MCF 10A (cell line): ENCODE data around the gene KCNJ14. TPM values are rescaled to one million over a fixed set of nuclear protein-coding genes. Genes with fewer than 3 reads are reported as not detected.

Experiments
- BruUV-seq: library from RNA; stranded (reverse); fragments of 400-500 nt; replicated peaks from 2 replicates; lab custom pipeline; 2021; lab: Mats Ljungman, UMichigan
- CTCF ChIA-PET: fragments of 300-600 bp; sonication (Branson Sonifier 250); formaldehyde crosslinking; extraction: SDS; loops from one replicate; lab custom pipeline; 2021; ENCODE audit warnings: antibody characterized with exemption, inconsistent platforms; lab: Yijun Ruan, JAX
- POLR2A ChIA-PET: fragments of 300-600, 350-650 bp; sonication (Branson Sonifier 250); formaldehyde crosslinking; extraction: SDS; loops from one replicate; lab custom pipeline; 2020; ENCODE audit warnings: antibody characterized with exemption, inconsistent platforms; lab: Yijun Ruan, JAX
- DNase-seq: peaks from one replicate; pipeline ENCODE4 v3.0.0-alpha.2; 2018; ENCODE audit not compliant: unreplicated experiment
- H3K27ac Mint-ChIP-seq: one replicate; pipeline ENCODE4 v1.8.0; 2022; ENCODE audit warnings: mild to moderate bottlenecking, low read depth, mixed read lengths; ENCODE audit not compliant: unreplicated experiment
- H3K27me3 Mint-ChIP-seq: one replicate; pipeline ENCODE4 v1.8.0; 2022; ENCODE audit warnings: mixed read lengths; ENCODE audit not compliant: insufficient read depth, unreplicated experiment
- H3K36me3 Mint-ChIP-seq: one replicate; pipeline ENCODE4 v1.8.0; 2022; ENCODE audit warnings: mild to moderate bottlenecking, moderate library complexity, mixed read lengths; ENCODE audit not compliant: insufficient read depth, unreplicated experiment
- H3K4me1 Mint-ChIP-seq: one replicate; pipeline ENCODE4 v1.8.0; 2022; ENCODE audit warnings: mixed read lengths; ENCODE audit not compliant: insufficient read depth, unreplicated experiment
- H3K4me3 Mint-ChIP-seq: one replicate; pipeline ENCODE4 v1.8.0; 2022; ENCODE audit warnings: mild to moderate bottlenecking, moderate library complexity, mixed read lengths; ENCODE audit not compliant: unreplicated experiment
- H3K9me3 Mint-ChIP-seq: one replicate; pipeline ENCODE4 v1.8.0; 2022; ENCODE audit warnings: mixed read lengths; ENCODE audit not compliant: unreplicated experiment
- intact Hi-C: fragments of 100-400 bp; cut with micrococcal nuclease; formaldehyde crosslinking; loops from 2 replicates; pipeline ENCODE4 v1.14.1; 2022
- total RNA-seq: library from RNA; stranded (reverse); gene quantifications from 2 replicates; pipeline ENCODE4 v1.2.3, GENCODE V29; 2022
- TF ChIP-seq, protein P1 (sequence below): fragments of 200-600 bp; IDR thresholded peaks from one replicate; pipeline ENCODE4 v1.8.0; 2022; ENCODE audit warnings: antibody characterized with exemption, mild to moderate bottlenecking; ENCODE audit not compliant: unreplicated experiment

The KCNJ14 gene
- total RNA-seq, 1 experiment from 2014 or later, result 1.6 TPM

DNA sequence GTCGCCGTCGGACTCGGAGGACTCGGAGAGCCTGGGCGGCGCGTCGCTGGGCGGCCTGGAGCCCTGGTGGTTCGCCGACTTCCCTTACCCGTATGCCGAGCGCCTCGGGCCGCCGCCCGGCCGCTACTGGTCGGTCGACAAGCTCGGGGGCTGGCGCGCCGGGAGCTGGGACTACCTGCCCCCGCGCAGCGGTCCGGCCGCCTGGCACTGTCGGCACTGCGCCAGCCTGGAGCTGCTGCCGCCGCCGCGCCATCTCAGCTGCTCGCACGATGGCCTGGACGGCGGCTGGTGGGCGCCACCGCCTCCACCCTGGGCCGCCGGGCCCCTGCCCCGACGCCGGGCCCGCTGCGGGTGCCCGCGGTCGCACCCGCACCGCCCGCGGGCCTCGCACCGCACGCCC lies 12.1 kb upstream of the KCNJ14 start:
- H3K36me3 Mint-ChIP-seq, result peaks cover 28% of the 10 kb centered on the region
- intact Hi-C loops, result no loop called here
- BruUV-seq, result no TSS peak
- no peak overlapping the region for H3K4me3 Mint-ChIP-seq
- TF ChIP-seq, protein P1, sequence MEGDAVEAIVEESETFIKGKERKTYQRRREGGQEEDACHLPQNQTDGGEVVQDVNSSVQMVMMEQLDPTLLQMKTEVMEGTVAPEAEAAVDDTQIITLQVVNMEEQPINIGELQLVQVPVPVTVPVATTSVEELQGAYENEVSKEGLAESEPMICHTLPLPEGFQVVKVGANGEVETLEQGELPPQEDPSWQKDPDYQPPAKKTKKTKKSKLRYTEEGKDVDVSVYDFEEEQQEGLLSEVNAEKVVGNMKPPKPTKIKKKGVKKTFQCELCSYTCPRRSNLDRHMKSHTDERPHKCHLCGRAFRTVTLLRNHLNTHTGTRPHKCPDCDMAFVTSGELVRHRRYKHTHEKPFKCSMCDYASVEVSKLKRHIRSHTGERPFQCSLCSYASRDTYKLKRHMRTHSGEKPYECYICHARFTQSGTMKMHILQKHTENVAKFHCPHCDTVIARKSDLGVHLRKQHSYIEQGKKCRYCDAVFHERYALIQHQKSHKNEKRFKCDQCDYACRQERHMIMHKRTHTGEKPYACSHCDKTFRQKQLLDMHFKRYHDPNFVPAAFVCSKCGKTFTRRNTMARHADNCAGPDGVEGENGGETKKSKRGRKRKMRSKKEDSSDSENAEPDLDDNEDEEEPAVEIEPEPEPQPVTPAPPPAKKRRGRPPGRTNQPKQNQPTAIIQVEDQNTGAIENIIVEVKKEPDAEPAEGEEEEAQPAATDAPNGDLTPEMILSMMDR, result no peak
- H3K9me3 Mint-ChIP-seq, result no peaks in the 10 kb centered on the region
- no peak overlapping the region for H3K27ac Mint-ChIP-seq
- no peaks in the 10 kb centered on the region for H3K27me3 Mint-ChIP-seq
- DNase-seq, result no peak
- ChIA-PET CTCF (interaction anchor here (1.0 kb wide), 1 partner anchor 52 kb away, joined by 3 read pairs; the partner anchor contains the start of gene KDELR1), POLR2A (no interaction called here)
- H3K4me1 Mint-ChIP-seq, result peaks cover 17% of the 10 kb centered on the region

DNA sequence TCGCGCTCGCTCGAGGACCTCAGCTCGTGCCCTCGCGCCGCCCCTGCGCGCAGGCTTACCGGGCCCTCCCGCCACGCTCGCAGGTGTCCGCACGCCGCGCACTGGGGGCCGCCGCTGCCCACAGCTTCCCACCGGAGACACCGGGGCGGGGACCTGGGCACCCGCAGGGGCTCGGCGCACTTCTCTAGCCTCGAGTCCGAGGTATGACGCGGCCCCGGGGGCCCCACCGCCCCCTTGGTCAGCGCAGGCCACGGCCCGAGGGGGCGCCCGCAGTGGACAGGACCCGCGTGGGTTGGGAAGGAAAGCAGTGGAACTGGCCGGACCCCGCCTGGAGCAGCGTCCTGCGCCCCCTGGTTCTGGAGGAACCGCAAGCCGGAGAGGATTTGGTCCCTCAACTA lies 11.6 kb upstream of the KCNJ14 start:
- Mint-ChIP-seq H3K4me3 (no peak overlapping the region), H3K36me3 (peaks cover 33% of the 10 kb centered on the region), H3K9me3 (no peaks in the 10 kb centered on the region), H3K4me1 (peaks cover 22% of the 10 kb centered on the region), H3K27me3 (no peaks in the 10 kb centered on the region), H3K27ac (no peak overlapping the region)
- TF ChIP-seq, protein P1, result no peak
- intact Hi-C loops, result loop anchor here (2.0 kb wide), 2 partner anchors 25 to 123 kb away; partner anchors contain the start of gene CYTH2
- ChIA-PET CTCF (interaction anchor here (1.0 kb wide), 1 partner anchor 52 kb away, joined by 3 read pairs; the partner anchor contains the start of gene KDELR1), POLR2A (interaction anchor here (2.3 kb wide), 1 partner anchor 52 kb away, joined by 21 read pairs; the partner anchor contains the start of gene KDELR1)
- no TSS peak for BruUV-seq
- DNase-seq, result no peak

DNA sequence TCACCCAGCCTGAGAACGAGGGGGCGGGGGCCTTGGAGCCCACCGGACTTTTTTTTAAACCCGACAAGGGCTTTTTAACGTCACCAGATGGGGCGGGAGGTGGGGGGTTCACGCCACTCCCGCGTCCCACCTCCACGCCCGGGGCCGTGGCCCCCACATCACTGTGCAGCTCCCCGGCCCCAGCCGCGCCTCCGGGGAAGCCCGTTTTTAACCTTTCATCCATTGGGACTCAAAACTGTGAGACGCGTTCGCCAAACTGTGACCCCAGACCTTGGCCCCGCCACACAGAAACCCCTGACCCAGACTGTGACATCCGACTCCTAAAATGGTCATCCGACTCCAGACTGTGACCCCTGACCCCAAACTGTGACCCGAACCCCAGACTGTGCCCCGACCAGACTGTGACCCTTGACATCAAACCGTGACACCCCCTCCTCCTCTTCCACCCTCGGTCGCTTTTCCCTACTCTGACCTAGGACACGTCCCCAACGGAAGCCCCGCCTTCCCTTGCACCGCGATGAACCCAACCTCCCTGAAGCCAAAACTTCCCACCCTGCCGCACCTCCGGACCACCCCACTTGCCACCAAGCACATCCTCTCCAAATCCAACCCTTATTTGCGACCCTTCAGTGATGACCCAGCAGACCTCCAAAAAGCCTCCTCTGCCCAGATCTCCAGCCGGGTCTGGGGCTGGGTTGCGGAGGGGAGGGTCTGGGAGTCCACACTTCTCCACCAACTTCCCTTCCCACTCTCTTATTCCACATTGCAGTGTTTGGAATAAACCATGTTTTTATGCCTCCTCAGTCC lies 11.0 kb upstream of the KCNJ14 start:
- Mint-ChIP-seq H3K4me1 (peaks cover 23% of the 10 kb centered on the region), H3K4me3 (peak overlapping the region; percentile 93), H3K9me3 (no peaks in the 10 kb centered on the region), H3K27ac (peak overlapping the region; percentile 94), H3K36me3 (peaks cover 39% of the 10 kb centered on the region), H3K27me3 (no peaks in the 10 kb centered on the region)
- no TSS peak for BruUV-seq
- TF ChIP-seq, protein P1, result no peak
- no peak for DNase-seq
- intact Hi-C loops, result loop anchor here (2.0 kb wide), 2 partner anchors 24 to 124 kb away; partner anchors contain the start of gene CYTH2
- POLR2A ChIA-PET, result interaction anchor here (0.8 to 2.5 kb wide), 12 partner anchors 12 to 140 kb away, joined by 3 to 21 read pairs (median 7); partner anchors contain the start of genes GRIN2D, KDELR1, SYNGR4 and TMEM143
- CTCF ChIA-PET, result interaction anchor here (0.7 to 1.5 kb wide), 4 partner anchors 53 to 1751 kb away, joined by 3 to 4 read pairs (median 4); partner anchors contain the start of gene KDELR1

DNA sequence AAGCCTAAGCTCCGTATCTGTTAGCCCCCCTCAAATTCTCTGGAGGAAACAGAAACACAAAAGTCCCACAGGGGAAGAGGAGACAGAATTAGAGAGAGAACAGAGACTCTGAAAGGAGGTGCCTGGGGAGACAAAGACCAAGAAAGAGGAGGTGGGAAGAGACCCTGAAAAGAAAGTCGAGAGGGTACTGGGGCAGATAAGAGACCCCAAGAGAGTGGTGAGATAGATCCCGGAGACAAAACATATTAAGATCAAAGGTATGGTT lies 10.5 kb upstream of the KCNJ14 start:
- intact Hi-C loops, result loop anchor here (1.0 to 2.0 kb wide), 4 partner anchors 24 to 139 kb away; partner anchors contain the start of gene CYTH2
- peaks cover 44% of the 10 kb centered on the region for H3K36me3 Mint-ChIP-seq
- peaks cover 23% of the 10 kb centered on the region for H3K4me1 Mint-ChIP-seq
- peak overlapping the region; percentile 93 for H3K4me3 Mint-ChIP-seq
- DNase-seq, result no peak
- BruUV-seq, result no TSS peak
- no peaks in the 10 kb centered on the region for H3K27me3 Mint-ChIP-seq
- ChIA-PET POLR2A (interaction anchor here (0.7 to 2.5 kb wide), 16 partner anchors 12 to 139 kb away, joined by 3 to 21 read pairs (median 4); partner anchors contain the start of genes GRIN2D, KDELR1, SYNGR4 and TMEM143), CTCF (interaction anchor here (0.6 to 1.5 kb wide), 4 partner anchors 54 to 1752 kb away, joined by 3 to 4 read pairs (median 4); partner anchors contain the start of gene KDELR1)
- H3K9me3 Mint-ChIP-seq, result no peaks in the 10 kb centered on the region
- TF ChIP-seq, protein P1, result no peak
- peak overlapping the region; percentile 94 for H3K27ac Mint-ChIP-seq
